PFSK-1 (cell line): ENCODE measurements around the gene RAB6B.

Experiments
- FOXP2 ChIP-seq: optimal IDR thresholded peaks from 2 replicates; pipeline ENCODE3; 2011; ENCODE audit warnings: borderline replicate concordance, control low read depth, inconsistent platforms; ENCODE audit not compliant: insufficient read depth; ENCODE audit errors: extremely low read length, extremely low read depth
- POLR2AphosphoS5 ChIP-seq: IDR thresholded peaks from 2 replicates; pipeline ENCODE4 v1.6.1; 2012; ENCODE audit warnings: low read depth, mild to moderate bottlenecking, control low read depth, low read length, moderate library complexity
- SIN3A ChIP-seq: IDR thresholded peaks from 2 replicates; pipeline ENCODE4 v1.6.1; 2012; ENCODE audit warnings: mild to moderate bottlenecking, low read length, moderate library complexity, borderline replicate concordance; ENCODE audit not compliant: insufficient read depth
- TAF1 ChIP-seq: IDR thresholded peaks from 2 replicates; pipeline ENCODE4 v1.6.1; 2012; ENCODE audit warnings: low read length, control low read depth, borderline replicate concordance; ENCODE audit not compliant: insufficient read depth
- TF ChIP-seq, protein P1 (sequence below), 2 experiments: IDR thresholded peaks; 2 replicates each; pipeline versions ENCODE4 v1.6.1 to v1.8.0; 2011 to 2012; ENCODE audit warnings: low read depth in 2 of 2, low read length in 2 of 2, control low read depth in 1 of 2, inconsistent platforms in 1 of 2, mild to moderate bottlenecking in 1 of 2, moderate library complexity in 1 of 2; ENCODE audit not compliant: insufficient read depth in 1 of 2

RAB6B gene

DNA sequence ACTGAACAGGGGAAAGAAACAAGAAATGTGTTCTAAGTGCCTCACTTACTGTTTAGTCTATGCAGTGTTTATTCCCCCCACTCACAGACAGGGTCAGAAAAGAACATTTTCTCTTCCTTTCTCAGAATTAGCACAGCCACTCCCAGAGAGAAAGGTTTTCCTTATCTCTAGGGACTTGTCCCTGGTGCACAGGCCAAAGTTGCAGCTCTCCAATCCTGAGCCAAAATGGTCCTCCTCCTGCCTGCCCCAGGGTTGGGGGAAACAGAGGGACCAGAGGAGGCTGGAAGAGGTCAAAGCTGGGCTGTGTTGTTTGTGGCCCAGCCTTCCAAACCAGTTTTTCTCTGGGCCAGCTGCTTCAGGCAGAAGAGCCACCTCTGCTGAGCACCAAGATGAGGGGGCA lies 12.0 kb downstream of the RAB6B start:
- TF ChIP-seq SIN3A: no peak
- no peak for TF ChIP-seq FOXP2
- TF ChIP-seq POLR2AphosphoS5: no peak
- TF ChIP-seq, protein P1, sequence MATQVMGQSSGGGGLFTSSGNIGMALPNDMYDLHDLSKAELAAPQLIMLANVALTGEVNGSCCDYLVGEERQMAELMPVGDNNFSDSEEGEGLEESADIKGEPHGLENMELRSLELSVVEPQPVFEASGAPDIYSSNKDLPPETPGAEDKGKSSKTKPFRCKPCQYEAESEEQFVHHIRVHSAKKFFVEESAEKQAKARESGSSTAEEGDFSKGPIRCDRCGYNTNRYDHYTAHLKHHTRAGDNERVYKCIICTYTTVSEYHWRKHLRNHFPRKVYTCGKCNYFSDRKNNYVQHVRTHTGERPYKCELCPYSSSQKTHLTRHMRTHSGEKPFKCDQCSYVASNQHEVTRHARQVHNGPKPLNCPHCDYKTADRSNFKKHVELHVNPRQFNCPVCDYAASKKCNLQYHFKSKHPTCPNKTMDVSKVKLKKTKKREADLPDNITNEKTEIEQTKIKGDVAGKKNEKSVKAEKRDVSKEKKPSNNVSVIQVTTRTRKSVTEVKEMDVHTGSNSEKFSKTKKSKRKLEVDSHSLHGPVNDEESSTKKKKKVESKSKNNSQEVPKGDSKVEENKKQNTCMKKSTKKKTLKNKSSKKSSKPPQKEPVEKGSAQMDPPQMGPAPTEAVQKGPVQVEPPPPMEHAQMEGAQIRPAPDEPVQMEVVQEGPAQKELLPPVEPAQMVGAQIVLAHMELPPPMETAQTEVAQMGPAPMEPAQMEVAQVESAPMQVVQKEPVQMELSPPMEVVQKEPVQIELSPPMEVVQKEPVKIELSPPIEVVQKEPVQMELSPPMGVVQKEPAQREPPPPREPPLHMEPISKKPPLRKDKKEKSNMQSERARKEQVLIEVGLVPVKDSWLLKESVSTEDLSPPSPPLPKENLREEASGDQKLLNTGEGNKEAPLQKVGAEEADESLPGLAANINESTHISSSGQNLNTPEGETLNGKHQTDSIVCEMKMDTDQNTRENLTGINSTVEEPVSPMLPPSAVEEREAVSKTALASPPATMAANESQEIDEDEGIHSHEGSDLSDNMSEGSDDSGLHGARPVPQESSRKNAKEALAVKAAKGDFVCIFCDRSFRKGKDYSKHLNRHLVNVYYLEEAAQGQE (IDR thresholded peaks at IDR 0.05; ENCODE audit: insufficient read depth in 1 of 2, low read depth in 2 of 2, low read length in 2 of 2): no peak
- TF ChIP-seq TAF1: no peak

DNA sequence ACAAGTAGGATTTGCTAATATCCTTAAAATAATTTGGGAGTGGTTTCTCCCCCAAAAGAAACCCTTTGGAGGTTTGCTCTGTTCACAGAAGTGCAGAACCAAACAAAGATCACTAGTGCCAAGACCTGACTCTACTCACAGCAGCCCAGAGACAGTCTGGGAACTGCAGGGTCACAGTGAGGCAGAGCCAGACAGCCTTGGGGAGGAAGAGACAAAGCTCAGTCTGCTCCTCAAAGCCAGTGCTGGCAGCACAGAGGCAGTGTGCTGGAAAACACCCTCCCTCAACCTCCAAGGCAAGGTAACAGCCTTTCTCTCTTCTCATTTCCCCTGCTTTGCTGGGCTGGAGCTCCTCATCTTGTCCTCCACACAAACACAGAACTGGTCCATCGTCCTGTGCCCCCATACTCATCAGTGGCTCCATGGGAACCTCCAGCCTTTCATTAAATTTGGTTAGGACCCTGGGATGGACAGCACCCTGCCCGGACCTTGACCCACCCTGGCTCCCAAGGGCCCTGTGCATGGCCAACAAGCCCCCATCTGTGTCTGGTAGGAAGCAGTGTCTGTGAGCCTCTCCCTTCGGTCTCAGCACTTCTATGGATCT lies 12.6 kb downstream of the RAB6B start:
- no peak for TF ChIP-seq SIN3A
- TF ChIP-seq, protein P1 (IDR thresholded peaks at IDR 0.05; ENCODE audit: insufficient read depth in 1 of 2, low read depth in 2 of 2, low read length in 2 of 2): no peak
- TF ChIP-seq POLR2AphosphoS5: no peak
- TF ChIP-seq TAF1: no peak
- no peak for TF ChIP-seq FOXP2

DNA sequence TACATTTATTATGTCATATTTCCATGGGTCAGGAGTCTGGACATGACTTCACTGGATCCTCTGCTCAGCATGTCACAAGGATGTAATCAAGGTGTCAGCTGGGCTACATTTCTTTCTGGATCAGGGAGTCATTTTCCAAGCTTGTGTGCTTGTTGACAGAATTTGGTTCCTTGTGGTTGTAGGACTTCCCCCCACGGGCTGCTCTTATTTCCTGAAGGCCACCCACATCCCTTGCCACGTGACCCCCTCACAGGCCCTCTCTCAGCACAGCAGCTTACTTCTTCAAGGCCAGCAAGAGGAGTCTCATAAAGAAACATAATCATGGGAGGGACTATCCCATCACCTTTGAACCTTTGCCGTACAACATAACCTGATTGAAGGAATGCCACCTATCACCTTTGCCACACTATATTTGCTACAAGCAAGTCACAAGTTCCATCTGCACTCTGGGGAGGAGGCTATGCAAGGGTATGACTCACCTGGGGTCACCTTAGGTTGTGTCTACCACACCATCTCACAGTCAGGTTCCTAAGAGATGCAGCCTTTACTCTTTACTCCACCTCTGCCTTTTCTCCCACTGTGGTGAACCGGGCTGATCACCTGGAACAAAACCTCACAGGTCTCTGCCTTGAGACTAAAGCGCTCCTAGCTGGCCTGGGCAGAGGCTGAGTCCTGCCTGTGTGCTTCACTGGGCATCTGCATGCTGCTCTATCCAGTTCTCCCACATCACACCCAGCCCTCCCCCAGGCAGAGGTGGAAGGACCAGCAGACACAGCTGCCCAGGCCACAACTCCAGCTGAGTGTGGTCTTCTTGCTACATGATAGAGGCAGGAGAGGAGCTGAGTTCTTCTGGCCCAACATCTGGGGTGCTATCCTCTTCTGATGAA lies 13.5 kb downstream of the RAB6B start:
- TF ChIP-seq SIN3A (no peak), FOXP2 (no peak), POLR2AphosphoS5 (no peak), TAF1 (no peak)
- TF ChIP-seq, protein P1 (IDR thresholded peaks at IDR 0.05; ENCODE audit: insufficient read depth in 1 of 2, low read depth in 2 of 2, low read length in 2 of 2): no peak

DNA sequence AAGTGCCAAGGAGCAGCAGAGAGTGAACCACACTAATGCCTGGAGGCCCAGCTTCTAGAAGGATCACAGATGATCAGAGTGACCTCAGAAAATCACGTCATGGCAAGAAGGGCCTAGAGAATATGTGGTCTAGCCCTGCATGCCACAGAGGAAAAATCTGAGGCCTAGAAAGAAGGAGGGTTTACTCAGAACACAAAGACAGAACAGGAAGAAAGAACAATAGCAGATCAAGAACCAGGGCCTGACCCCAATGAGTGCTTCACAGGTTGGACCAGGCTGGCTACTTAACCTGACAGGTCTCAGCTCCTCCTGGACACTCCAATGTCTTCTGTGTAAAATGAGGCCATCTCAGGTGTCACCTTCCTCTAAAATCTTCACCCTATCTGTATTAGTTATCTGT lies 14.2 kb downstream of the RAB6B start:
- no peak for TF ChIP-seq POLR2AphosphoS5
- no peak for TF ChIP-seq TAF1
- TF ChIP-seq, protein P1 (IDR thresholded peaks at IDR 0.05; ENCODE audit: insufficient read depth in 1 of 2, low read depth in 2 of 2, low read length in 2 of 2): no peak
- no peak for TF ChIP-seq SIN3A
- TF ChIP-seq FOXP2: no peak

DNA sequence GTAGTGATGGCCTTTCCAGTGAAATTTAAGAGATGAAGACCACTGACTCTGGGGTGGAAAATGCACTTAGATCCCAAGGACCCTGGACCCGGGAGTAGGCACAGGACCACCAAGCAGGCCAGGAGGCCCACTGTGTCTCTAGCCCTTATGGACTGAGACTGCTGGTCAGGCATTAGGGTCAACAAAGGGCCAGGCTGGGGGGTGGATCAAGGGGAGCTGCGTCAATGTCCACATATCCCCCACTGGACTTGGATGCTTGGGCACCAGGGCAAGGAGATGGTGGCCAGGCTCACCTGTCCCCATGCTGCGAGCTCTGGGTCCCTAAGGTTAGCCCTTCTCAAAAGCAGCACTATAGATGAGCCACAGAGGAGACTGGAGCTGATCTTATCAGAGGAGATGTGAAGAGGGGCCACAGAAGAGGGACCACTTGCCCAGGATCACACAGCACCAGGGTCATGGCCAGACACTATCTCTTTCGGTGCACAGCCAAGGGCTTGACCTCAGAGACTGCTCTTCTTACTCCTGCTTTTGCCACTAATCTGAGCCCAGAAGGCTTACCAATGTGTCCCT lies 14.7 kb downstream of the RAB6B start:
- TF ChIP-seq, protein P1 (IDR thresholded peaks at IDR 0.05; ENCODE audit: insufficient read depth in 1 of 2, low read depth in 2 of 2, low read length in 2 of 2): no peak
- TF ChIP-seq POLR2AphosphoS5 (no peak), FOXP2 (no peak)
